AML-193 (cell line): Measurements from ENCODE around the gene PET100.

Source experiments
- DNase-seq, 2 experiments: peaks; one replicate each; lab custom pipeline; 2025; lab: John Stamatoyannopoulos, UW

The PET100 gene

GRCh38 chr19:7612282-7613274 is 17.0 kb upstream of the PET100 start:
- DNase-seq, result no peak

DNA sequence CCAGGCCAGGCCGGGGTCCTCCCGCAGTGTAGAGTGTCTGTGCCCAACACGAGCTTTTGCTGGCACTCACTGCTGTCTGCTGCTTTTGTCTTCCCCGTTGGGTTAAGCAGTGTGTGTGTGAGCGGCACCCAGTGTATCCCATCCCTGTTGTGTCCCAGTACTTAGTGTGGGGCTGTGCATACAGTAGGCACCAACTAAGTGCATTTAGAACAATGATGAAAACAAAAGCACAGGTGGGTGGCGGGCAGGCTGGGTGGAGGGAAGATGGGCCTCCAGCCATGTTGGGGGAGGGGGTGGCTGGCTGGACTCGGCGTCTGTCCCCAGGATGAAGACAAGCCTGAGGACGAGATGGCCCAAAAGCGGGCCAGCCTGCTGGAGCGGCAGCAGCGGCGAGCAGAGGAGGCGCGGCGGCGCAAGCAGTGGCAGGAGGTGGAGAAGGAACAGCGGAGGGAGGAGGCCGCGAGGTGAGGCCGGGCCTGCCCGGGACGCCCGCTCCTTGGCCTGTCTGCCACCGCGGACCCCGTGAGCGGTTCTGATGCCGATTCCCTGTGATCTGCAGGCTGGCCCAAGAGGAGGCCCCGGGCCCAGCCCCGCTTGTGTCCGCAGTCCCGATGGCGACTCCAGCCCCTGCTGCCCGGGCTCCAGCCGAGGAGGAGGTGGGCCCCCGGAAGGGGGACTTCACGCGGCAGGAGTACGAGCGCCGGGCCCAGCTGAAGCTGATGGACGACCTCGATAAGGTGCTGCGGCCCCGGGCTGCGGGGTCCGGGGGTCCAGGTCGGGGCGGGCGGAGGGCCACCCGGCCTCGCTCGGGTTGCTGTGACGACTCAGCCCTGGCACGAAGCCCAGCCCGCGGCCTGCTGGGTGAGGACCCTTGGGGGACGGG is 14.5 kb upstream of the PET100 start:
- no peak for DNase-seq

GRCh38 chr19:7617172-7617571 is 12.4 kb upstream of the PET100 start:
- no peak for DNase-seq

DNA sequence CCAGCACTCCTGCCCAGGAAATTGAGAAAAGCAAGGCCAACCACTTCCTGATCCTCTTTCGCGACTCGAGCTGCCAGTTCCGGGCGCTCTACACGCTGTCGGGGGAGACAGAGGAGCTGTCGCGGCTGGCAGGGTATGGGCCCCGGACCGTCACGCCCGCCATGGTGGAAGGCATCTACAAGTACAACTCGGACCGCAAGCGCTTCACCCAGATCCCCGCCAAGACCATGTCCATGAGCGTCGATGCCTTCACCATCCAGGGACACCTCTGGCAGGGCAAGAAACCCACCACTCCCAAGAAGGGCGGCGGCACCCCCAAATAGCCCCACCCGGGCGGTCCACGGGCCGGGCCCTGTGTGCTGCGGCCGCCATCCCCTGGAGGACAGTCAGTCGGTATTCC is 11.9 kb upstream of the PET100 start:
- DNase-seq, result no peak

GRCh38 chr19:7618348-7618747 is 11.2 kb upstream of the PET100 start:
- no peak for DNase-seq

- DNase-seq, result no peak
Measured at GRCh38 chr19:7618771-7619510, 10.7 kb upstream of the PET100 start.

- DNase-seq, result no peak
Measured at GRCh38 chr19:7619671-7620441, 9.7 kb upstream of the PET100 start.

DNA sequence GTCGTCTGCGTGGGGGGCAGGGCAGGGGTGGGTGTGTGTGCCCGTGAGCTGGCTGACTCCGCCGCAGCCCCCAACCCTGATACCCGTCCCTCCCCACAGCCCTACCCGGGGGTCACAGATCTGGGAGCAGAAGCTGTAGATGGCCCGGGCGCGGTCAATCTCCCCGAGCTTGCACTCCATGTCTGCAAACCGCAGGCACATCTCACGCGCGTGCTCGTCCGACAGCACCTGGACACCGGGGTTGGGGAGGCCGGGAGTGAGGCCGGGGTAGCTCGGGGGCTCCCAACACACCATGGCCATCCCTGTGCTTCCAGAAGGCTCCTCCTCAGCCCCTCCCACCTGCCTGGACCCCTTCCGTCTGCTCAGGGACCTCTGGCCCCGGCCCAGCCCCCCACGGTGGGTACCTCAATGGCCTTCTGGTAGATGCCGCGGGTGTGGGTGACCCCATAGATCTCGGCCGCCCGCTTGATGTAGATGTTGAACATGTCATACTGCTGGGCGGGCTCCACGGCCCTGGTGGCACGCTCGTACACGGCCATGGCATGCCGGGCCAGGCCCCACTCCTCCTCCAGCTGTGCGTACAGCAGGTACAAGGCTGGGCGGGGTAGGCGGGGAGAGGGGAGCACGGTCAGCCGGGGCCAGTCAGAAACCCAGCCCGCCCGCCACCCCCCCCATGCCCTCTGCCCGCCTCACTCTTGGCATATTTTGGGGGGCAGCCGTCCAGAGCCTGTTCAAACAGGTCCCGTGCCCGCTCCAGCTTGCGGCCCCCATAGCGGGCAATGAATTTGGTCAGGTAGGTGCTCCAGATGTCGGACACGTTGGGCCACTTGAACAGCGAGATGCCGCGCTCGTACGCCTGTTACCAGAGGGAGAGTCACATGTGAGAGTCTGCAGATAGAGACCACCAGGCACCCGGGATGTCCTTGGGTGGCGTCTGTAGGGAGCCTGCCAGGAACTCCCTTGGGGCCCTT is 8.9 kb upstream of the PET100 start:
- DNase-seq, result no peak

- no peak for DNase-seq
Measured at GRCh38 chr19:7622933-7623685, 6.5 kb upstream of the PET100 start.

DNA sequence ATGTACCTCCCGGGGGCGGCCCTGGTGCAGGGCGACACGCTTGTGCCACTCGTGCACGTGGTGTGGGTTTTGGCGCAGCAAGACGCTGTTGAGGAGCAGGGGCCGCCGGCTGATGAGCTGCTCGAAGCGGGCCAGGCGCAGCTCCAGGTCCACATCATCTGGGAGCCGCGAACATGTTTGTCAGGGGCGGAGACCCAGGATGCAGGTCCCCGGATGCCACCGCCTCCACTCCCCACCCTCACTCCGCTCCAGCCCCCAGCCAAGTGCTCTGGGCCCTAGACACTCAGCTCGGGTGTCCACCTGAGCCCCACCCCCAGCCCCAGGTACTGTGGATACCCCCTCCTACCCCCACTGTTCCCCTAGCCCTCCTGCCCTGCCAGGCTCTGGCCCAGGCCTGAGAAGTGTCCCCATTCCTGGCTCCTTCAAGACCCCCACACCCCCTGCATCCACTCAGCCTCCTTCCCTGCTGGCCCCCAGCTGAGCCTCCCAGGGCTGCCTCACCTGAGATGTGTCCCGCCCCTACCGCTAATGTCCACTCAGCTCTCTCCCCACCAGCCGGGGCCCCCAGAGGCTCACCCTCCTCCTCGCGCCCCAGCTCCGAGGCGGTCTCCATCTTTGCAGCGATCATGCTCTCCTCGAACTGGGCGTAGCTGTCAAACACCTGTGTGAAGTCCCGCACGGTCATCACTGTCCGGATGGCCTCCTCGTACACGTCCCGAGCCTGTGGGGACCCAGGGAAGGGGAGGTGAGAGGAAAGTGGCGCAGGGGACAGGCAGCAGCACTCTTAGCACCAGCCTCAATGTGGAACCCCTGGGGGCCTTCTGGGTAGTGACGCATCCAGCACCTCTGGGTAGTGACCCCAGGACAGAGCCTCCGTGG is 5.6 kb upstream of the PET100 start:
- no peak for DNase-seq

- DNase-seq, result no peak
Measured at GRCh38 chr19:7624810-7625209, 4.8 kb upstream of the PET100 start.

DNA sequence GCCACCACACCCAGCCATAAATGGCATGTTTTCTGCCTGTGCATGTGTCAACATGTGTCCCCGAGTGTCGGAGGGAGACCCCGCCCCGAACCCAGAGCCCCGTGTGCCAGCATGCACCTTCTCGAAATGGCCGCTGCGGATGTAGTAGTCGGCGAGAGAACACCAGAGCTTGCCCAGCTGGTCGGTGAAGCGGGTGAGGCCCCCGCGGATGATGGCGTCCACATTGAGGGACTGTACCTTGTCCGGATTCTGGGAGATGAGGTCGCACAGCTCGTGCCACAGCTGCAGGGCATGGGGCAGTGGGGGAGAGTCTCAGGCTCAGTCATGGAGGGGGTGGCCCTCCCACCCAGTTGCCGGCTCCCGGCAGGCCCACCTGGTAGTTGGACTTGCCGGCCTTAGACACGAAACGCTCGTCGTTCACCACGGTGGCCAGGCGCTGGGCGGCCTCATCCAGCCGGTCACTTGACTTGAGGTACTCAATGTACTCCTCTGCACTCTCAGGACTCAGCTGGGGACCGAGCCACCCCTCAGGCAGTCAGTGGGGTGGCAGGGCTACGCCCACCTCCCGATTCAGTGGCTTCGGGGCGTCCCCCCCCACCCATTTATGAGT is 3.7 kb upstream of the PET100 start:
- no peak for DNase-seq

GRCh38 chr19:7627166-7627565 is 2.4 kb upstream of the PET100 start:
- no peak for DNase-seq

DNA sequence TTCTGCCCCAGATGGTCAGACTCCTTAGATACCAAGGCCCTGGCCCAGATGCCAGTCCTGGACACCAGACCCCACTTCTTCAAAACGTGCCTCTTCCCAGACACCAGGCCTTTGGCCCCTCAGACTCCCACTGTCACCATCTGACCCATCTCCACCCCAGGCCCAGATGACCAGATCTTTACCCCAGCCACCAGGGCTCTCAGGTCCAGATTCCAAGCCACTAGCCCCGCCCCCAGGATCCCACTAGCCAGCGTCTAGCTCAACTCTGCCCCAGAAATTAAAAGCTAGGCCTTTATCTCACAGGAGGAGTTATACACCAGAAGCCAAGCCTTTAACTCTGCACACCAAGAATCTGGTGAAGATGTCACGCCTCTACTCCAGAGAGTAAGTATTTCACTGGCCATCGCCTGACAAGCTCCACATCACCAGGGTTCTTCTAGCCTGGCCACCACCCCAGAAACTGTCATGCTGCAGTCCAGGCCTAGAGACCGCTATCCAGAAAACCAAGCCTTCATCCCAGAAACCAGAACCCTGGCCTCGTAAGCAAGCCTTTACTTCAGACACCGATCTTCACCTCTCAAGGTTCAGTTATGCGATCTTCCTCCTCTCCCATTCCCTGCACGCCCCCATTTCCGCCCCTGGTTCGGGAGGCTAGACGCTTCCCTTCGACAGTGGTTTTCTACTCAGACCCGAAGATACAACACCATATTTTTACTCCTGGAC is 843 bp upstream of the PET100 start:
- no peak for DNase-seq

DNA sequence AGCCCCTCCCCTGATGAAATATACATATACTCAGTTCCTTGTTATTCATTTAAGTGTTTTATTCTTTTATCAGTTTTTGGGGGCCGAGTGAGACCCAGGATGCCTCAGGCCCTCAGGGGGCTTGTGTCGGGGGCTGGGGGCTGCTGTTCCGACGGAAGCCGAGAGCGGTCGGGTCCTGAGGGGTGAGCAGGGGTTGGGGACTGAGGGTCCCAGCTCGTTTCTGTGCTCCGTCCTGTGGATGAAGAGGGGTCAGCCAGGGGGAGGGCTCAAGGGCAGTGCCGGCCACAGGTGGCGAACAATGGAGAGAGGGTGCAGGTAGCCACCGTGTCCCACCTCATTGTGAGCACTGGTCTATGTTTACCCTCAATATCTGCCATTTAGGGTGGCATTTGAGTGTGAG is 2.0 kb downstream of the PET100 start:
- DNase-seq, result no peak

- no peak for DNase-seq
Measured at GRCh38 chr19:7632340-7633203, 3.0 kb downstream of the PET100 start.
